WTC11 (cell line): ENCODE measurements around the gene FGB. TPM values are rescaled to one million over a fixed set of nuclear protein-coding genes. Genes with fewer than 3 reads are reported as not detected.

ENCODE experiments used
- ATAC-seq: fragments of 200-7000 bp; cut with Tn5 transposase; 2 replicates; pipeline ENCODE4 v1.10.0; 2021; ENCODE audit warnings: mild to moderate bottlenecking, moderate library complexity
- CTCF ChIA-PET: fragments of 300-600 bp; sonication (Branson Sonifier 250); formaldehyde crosslinking; loops from one replicate; lab custom pipeline; 2021; ENCODE audit warnings: antibody characterized with exemption; lab: Charles Lee
- POLR2A ChIA-PET: fragments of 350-600 bp; sonication (Branson Sonifier 250); formaldehyde crosslinking; loops from one replicate; lab custom pipeline; 2021; ENCODE audit warnings: antibody characterized with exemption; lab: Charles Lee
- DNase-seq: peaks from one replicate; pipeline ENCODE4 v3.0.0; 2021; ENCODE audit warnings: low spot score
- H3K27ac Mint-ChIP-seq: 2 replicates; pipeline ENCODE4 v1.8.0; 2021; ENCODE audit warnings: mixed read lengths
- H3K27me3 Mint-ChIP-seq: 2 replicates; pipeline ENCODE4 v1.8.0; 2021; ENCODE audit warnings: low read depth, mild to moderate bottlenecking, moderate library complexity, mixed read lengths
- H3K36me3 Mint-ChIP-seq: 2 replicates; pipeline ENCODE4 v1.8.0; 2021; ENCODE audit warnings: mixed read lengths
- H3K4me1 Mint-ChIP-seq: 2 replicates; pipeline ENCODE4 v1.8.0; 2022; ENCODE audit warnings: mixed read lengths
- H3K4me3 Mint-ChIP-seq: 2 replicates; pipeline ENCODE4 v1.8.0; 2021; ENCODE audit warnings: mild to moderate bottlenecking, moderate library complexity, mixed read lengths
- H3K9me3 Mint-ChIP-seq: 2 replicates; pipeline ENCODE4 v1.8.0; 2021; ENCODE audit warnings: mixed read lengths
- CBFB ChIP-seq: sonication (generic); formaldehyde crosslinking; IDR thresholded peaks from 2 replicates; pipeline ENCODE4 v1.8.1; 2022; ENCODE audit warnings: mild to moderate bottlenecking, low read depth, missing genetic modification reagents
- CDX4 ChIP-seq: fragments of 250-450 bp; sonication (Bioruptor Pico); IDR thresholded peaks from 2 replicates; pipeline ENCODE4 v1.9.0; 2021; ENCODE audit warnings: moderate library complexity, mild to moderate bottlenecking, inconsistent platforms, borderline replicate concordance
- CREB1 ChIP-seq: sonication (generic); formaldehyde crosslinking; IDR thresholded peaks from 2 replicates; pipeline ENCODE4 v1.8.0; 2023; ENCODE audit warnings: mild to moderate bottlenecking, missing genetic modification reagents
- CREM ChIP-seq: sonication (generic); formaldehyde crosslinking; IDR thresholded peaks from 2 replicates; pipeline ENCODE4 v1.8.1; 2022; ENCODE audit warnings: mild to moderate bottlenecking, missing genetic modification reagents, moderate library complexity
- FOXP1 ChIP-seq: sonication (generic); formaldehyde crosslinking; IDR thresholded peaks from 2 replicates; pipeline ENCODE4 v1.8.0; 2022; ENCODE audit warnings: missing genetic modification reagents, mild to moderate bottlenecking, moderate library complexity, borderline replicate concordance
- GABPB1 ChIP-seq: sonication (generic); formaldehyde crosslinking; IDR thresholded peaks from 2 replicates; pipeline ENCODE4 v1.8.1; 2023; ENCODE audit warnings: mild to moderate bottlenecking, missing genetic modification reagents
- GRHL2 ChIP-seq: fragments of 250-450 bp; sonication (Bioruptor Pico); IDR thresholded peaks from 2 replicates; pipeline ENCODE4 v1.8.0; 2022; ENCODE audit warnings: mild to moderate bottlenecking, moderate library complexity; ENCODE audit not compliant: insufficient replicate concordance, severe bottlenecking
- GTF2I ChIP-seq: fragments of 250-450 bp; sonication (Bioruptor Pico); conservative IDR thresholded peaks from 2 replicates; pipeline ENCODE4 v1.4.0; 2021; ENCODE audit warnings: mild to moderate bottlenecking
- HMGA2 ChIP-seq: fragments of 250-450 bp; sonication (Bioruptor Pico); IDR thresholded peaks from 2 replicates; pipeline ENCODE4 v1.4.0; 2021; ENCODE audit warnings: mild to moderate bottlenecking, moderate library complexity
- JAZF1 ChIP-seq: fragments of 250-450 bp; sonication (Bioruptor Pico); IDR thresholded peaks from 2 replicates; pipeline ENCODE4 v1.9.0; 2021; ENCODE audit warnings: moderate library complexity, mild to moderate bottlenecking, inconsistent platforms
- MLX ChIP-seq: sonication (generic); formaldehyde crosslinking; IDR thresholded peaks from 2 replicates; pipeline ENCODE4 v1.8.1; 2023; ENCODE audit warnings: mild to moderate bottlenecking, missing genetic modification reagents, moderate library complexity
- TCF7 ChIP-seq: sonication (generic); formaldehyde crosslinking; IDR thresholded peaks from 2 replicates; pipeline ENCODE4 v1.8.0; 2022; ENCODE audit warnings: mild to moderate bottlenecking, low read depth, missing genetic modification reagents, moderate library complexity
- ZMAT4 ChIP-seq: fragments of 250-450 bp; sonication (Bioruptor Pico); IDR thresholded peaks from 2 replicates; pipeline ENCODE4 v1.9.0; 2021; ENCODE audit warnings: mild to moderate bottlenecking
- total RNA-seq: library from RNA; stranded (reverse); gene quantifications from 3 replicates; pipeline ENCODE4 v1.2.3, GENCODE V29; 2021
- TF ChIP-seq, protein P1 (sequence below): fragments of 200-600 bp; IDR thresholded peaks from 2 replicates; pipeline ENCODE4 v1.8.0; 2022; ENCODE audit warnings: antibody characterized with exemption
- TF ChIP-seq, protein P2 (sequence below): sonication (generic); formaldehyde crosslinking; IDR thresholded peaks from 2 replicates; pipeline ENCODE4 v1.8.0; 2022; ENCODE audit warnings: missing genetic modification reagents
- TF ChIP-seq, protein P3 (sequence below): sonication (generic); formaldehyde crosslinking; IDR thresholded peaks from 2 replicates; pipeline ENCODE4 v1.8.1; 2023; ENCODE audit warnings: mild to moderate bottlenecking, missing genetic modification reagents, borderline replicate concordance
- TF ChIP-seq, protein P4 (sequence below): sonication (generic); formaldehyde crosslinking; IDR thresholded peaks from 2 replicates; pipeline ENCODE4 v1.8.1; 2022; ENCODE audit warnings: mild to moderate bottlenecking, missing genetic modification reagents, moderate library complexity, borderline replicate concordance

FGB gene
- total RNA-seq, 1 experiment from 2014 or later, result 2.3 TPM

- ChIA-PET CTCF (interaction anchor here (0.6 to 6.8 kb wide), 7 partner anchors 42 to 192 kb away, joined by 3 to 104 read pairs (median 3); partner anchors contain the start of genes FGG and LRAT), POLR2A (no interaction called here)
- H3K4me3 Mint-ChIP-seq, result no peak overlapping the region
- no peaks in the 10 kb centered on the region for H3K9me3 Mint-ChIP-seq
- H3K36me3 Mint-ChIP-seq, result peaks cover 6% of the 10 kb centered on the region
- ATAC-seq (peak; percentile 57), DNase-seq (peak; percentile 68)
- H3K4me1 Mint-ChIP-seq, result peaks cover 9% of the 10 kb centered on the region
- H3K27me3 Mint-ChIP-seq, result no peaks in the 10 kb centered on the region
- H3K27ac Mint-ChIP-seq, result no peak overlapping the region
- TF ChIP-seq, protein P1, sequence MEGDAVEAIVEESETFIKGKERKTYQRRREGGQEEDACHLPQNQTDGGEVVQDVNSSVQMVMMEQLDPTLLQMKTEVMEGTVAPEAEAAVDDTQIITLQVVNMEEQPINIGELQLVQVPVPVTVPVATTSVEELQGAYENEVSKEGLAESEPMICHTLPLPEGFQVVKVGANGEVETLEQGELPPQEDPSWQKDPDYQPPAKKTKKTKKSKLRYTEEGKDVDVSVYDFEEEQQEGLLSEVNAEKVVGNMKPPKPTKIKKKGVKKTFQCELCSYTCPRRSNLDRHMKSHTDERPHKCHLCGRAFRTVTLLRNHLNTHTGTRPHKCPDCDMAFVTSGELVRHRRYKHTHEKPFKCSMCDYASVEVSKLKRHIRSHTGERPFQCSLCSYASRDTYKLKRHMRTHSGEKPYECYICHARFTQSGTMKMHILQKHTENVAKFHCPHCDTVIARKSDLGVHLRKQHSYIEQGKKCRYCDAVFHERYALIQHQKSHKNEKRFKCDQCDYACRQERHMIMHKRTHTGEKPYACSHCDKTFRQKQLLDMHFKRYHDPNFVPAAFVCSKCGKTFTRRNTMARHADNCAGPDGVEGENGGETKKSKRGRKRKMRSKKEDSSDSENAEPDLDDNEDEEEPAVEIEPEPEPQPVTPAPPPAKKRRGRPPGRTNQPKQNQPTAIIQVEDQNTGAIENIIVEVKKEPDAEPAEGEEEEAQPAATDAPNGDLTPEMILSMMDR, result peak; percentile 51
- no peak for TF ChIP-seq CREM (CRISPR knock-in tag)
- TF ChIP-seq MLX, result no peak
- TF ChIP-seq JAZF1 (CRISPR knock-in tag), result no peak
These were observed 10.7 kb upstream of the FGB start for GRCh38 chr4:154551872-154552686.

DNA sequence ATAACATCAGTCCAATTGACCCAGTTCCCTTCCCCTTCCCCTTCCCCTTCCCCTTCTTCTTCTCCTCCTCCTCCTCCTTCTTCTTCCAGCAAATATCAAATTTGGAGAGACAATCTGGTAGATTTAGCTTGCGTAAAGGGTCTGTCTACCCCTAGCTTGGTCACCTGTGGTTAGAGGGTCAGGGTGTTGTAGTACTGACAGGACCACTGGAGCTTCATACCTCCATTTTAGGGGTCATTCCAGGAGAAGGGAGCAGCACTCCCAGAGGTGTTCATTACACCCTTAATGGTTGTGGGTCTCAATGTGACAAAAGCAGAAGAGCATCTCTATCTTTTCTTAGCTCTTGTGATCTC, 3.7 kb upstream of the FGB start:
- no peak for TF ChIP-seq CREB1 (CRISPR knock-in tag)
- TF ChIP-seq ZMAT4 (CRISPR knock-in tag), result no peak
- TF ChIP-seq GABPB1 (CRISPR knock-in tag), result no peak
- no peak for TF ChIP-seq CBFB (CRISPR knock-in tag)
- no peak for TF ChIP-seq GTF2I (CRISPR knock-in tag)
- TF ChIP-seq, protein P2, sequence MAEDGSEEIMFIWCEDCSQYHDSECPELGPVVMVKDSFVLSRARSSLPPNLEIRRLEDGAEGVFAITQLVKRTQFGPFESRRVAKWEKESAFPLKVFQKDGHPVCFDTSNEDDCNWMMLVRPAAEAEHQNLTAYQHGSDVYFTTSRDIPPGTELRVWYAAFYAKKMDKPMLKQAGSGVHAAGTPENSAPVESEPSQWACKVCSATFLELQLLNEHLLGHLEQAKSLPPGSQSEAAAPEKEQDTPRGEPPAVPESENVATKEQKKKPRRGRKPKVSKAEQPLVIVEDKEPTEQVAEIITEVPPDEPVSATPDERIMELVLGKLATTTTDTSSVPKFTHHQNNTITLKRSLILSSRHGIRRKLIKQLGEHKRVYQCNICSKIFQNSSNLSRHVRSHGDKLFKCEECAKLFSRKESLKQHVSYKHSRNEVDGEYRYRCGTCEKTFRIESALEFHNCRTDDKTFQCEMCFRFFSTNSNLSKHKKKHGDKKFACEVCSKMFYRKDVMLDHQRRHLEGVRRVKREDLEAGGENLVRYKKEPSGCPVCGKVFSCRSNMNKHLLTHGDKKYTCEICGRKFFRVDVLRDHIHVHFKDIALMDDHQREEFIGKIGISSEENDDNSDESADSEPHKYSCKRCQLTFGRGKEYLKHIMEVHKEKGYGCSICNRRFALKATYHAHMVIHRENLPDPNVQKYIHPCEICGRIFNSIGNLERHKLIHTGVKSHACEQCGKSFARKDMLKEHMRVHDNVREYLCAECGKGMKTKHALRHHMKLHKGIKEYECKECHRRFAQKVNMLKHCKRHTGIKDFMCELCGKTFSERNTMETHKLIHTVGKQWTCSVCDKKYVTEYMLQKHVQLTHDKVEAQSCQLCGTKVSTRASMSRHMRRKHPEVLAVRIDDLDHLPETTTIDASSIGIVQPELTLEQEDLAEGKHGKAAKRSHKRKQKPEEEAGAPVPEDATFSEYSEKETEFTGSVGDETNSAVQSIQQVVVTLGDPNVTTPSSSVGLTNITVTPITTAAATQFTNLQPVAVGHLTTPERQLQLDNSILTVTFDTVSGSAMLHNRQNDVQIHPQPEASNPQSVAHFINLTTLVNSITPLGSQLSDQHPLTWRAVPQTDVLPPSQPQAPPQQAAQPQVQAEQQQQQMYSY (CRISPR knock-in tag), result no peak
- no peak for TF ChIP-seq TCF7
- no peak for TF ChIP-seq CDX4
- TF ChIP-seq GRHL2 (CRISPR knock-in tag), result no peak
- TF ChIP-seq HMGA2 (CRISPR knock-in tag), result no peak
- TF ChIP-seq, protein P3, sequence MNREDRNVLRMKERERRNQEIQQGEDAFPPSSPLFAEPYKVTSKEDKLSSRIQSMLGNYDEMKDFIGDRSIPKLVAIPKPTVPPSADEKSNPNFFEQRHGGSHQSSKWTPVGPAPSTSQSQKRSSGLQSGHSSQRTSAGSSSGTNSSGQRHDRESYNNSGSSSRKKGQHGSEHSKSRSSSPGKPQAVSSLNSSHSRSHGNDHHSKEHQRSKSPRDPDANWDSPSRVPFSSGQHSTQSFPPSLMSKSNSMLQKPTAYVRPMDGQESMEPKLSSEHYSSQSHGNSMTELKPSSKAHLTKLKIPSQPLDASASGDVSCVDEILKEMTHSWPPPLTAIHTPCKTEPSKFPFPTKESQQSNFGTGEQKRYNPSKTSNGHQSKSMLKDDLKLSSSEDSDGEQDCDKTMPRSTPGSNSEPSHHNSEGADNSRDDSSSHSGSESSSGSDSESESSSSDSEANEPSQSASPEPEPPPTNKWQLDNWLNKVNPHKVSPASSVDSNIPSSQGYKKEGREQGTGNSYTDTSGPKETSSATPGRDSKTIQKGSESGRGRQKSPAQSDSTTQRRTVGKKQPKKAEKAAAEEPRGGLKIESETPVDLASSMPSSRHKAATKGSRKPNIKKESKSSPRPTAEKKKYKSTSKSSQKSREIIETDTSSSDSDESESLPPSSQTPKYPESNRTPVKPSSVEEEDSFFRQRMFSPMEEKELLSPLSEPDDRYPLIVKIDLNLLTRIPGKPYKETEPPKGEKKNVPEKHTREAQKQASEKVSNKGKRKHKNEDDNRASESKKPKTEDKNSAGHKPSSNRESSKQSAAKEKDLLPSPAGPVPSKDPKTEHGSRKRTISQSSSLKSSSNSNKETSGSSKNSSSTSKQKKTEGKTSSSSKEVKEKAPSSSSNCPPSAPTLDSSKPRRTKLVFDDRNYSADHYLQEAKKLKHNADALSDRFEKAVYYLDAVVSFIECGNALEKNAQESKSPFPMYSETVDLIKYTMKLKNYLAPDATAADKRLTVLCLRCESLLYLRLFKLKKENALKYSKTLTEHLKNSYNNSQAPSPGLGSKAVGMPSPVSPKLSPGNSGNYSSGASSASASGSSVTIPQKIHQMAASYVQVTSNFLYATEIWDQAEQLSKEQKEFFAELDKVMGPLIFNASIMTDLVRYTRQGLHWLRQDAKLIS, result no peak
- TF ChIP-seq, protein P4, sequence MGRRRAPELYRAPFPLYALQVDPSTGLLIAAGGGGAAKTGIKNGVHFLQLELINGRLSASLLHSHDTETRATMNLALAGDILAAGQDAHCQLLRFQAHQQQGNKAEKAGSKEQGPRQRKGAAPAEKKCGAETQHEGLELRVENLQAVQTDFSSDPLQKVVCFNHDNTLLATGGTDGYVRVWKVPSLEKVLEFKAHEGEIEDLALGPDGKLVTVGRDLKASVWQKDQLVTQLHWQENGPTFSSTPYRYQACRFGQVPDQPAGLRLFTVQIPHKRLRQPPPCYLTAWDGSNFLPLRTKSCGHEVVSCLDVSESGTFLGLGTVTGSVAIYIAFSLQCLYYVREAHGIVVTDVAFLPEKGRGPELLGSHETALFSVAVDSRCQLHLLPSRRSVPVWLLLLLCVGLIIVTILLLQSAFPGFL (CRISPR knock-in tag), result no peak
- TF ChIP-seq FOXP1 (CRISPR knock-in tag), result no peak
- Mint-ChIP-seq H3K4me1 (no peaks in the 10 kb centered on the region), H3K27ac (no peak overlapping the region), H3K4me3 (no peak overlapping the region), H3K36me3 (no peaks in the 10 kb centered on the region), H3K27me3 (no peaks in the 10 kb centered on the region), H3K9me3 (no peaks in the 10 kb centered on the region)
- ChIA-PET POLR2A (interaction anchor here (0.9 kb wide), 1 partner anchor 9 kb away, joined by 5 read pairs; the partner anchor contains the start of gene PLRG1), CTCF (interaction anchor here (0.6 to 4.5 kb wide), 34 partner anchors 9 to 710 kb away, joined by 3 to 145 read pairs (median 6); partner anchors contain the start of genes FGA, FGG and PLRG1)
- peak; percentile 46 for ATAC-seq
- DNase-seq, result no peak
